Neural cell (in vitro differentiated cells): Measurements from ENCODE around the gene GPC5.

Experiments
- EP300 ChIP-seq: fragments of 450-650 bp; conservative IDR thresholded peaks from 2 replicates; pipeline ENCODE4 v1.6.1; 2014; ENCODE audit warnings: antibody characterized with exemption, mild to moderate bottlenecking, moderate library complexity; ENCODE audit not compliant: poor library complexity, severe bottlenecking
- EZH2 ChIP-seq: fragments of 200-600, 300-800 bp; shearing (Covaris generic), sonication (generic); IDR thresholded peaks from 2 replicates; pipeline ENCODE4 v1.6.1; 2014; ENCODE audit warnings: antibody characterized with exemption, low read length, borderline replicate concordance, mild to moderate bottlenecking; ENCODE audit not compliant: insufficient read depth, poor library complexity, severe bottlenecking
- POLR2AphosphoS5 ChIP-seq: IDR thresholded peaks from 2 replicates; pipeline ENCODE4 v1.6.1; 2012
- SMC3 ChIP-seq: fragments of 450-650 bp; conservative IDR thresholded peaks from 2 replicates; pipeline ENCODE4 v1.6.1; 2014; ENCODE audit warnings: antibody characterized with exemption, mild to moderate bottlenecking, moderate library complexity; ENCODE audit not compliant: poor library complexity
- TF ChIP-seq, protein P1 (sequence below): IDR thresholded peaks from 2 replicates; pipeline ENCODE4 v1.6.1; 2012; ENCODE audit warnings: borderline replicate concordance
- TF ChIP-seq, protein P2 (sequence below): fragments of 450-650 bp; IDR thresholded peaks from 2 replicates; pipeline ENCODE4 v1.5.1; 2014; ENCODE audit warnings: antibody characterized with exemption, mild to moderate bottlenecking, moderate library complexity; ENCODE audit not compliant: poor library complexity, severe bottlenecking

DNA sequence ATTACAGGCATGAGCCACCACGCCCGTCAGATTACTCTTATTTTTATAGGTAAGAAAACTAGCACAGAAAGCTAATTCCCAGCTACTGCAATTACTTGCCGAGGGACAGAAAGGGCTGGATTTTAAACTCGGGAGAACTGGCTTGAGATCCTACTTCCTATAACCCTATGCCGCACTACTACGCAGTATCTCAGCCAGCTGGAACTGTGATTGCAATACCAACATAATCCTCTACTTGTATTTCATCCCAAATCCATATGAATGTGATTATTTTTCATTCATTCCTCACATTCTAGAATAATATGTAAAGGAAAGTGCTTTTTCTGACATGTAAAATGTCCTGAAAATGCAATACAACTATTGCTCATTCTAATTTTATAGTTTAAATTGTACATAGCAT is 1054.4 kb downstream of the GPC5 start:
- TF ChIP-seq, protein P1, sequence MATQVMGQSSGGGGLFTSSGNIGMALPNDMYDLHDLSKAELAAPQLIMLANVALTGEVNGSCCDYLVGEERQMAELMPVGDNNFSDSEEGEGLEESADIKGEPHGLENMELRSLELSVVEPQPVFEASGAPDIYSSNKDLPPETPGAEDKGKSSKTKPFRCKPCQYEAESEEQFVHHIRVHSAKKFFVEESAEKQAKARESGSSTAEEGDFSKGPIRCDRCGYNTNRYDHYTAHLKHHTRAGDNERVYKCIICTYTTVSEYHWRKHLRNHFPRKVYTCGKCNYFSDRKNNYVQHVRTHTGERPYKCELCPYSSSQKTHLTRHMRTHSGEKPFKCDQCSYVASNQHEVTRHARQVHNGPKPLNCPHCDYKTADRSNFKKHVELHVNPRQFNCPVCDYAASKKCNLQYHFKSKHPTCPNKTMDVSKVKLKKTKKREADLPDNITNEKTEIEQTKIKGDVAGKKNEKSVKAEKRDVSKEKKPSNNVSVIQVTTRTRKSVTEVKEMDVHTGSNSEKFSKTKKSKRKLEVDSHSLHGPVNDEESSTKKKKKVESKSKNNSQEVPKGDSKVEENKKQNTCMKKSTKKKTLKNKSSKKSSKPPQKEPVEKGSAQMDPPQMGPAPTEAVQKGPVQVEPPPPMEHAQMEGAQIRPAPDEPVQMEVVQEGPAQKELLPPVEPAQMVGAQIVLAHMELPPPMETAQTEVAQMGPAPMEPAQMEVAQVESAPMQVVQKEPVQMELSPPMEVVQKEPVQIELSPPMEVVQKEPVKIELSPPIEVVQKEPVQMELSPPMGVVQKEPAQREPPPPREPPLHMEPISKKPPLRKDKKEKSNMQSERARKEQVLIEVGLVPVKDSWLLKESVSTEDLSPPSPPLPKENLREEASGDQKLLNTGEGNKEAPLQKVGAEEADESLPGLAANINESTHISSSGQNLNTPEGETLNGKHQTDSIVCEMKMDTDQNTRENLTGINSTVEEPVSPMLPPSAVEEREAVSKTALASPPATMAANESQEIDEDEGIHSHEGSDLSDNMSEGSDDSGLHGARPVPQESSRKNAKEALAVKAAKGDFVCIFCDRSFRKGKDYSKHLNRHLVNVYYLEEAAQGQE, result no peak
- TF ChIP-seq EP300, result no peak
- no peak for TF ChIP-seq EZH2
- TF ChIP-seq, protein P2, sequence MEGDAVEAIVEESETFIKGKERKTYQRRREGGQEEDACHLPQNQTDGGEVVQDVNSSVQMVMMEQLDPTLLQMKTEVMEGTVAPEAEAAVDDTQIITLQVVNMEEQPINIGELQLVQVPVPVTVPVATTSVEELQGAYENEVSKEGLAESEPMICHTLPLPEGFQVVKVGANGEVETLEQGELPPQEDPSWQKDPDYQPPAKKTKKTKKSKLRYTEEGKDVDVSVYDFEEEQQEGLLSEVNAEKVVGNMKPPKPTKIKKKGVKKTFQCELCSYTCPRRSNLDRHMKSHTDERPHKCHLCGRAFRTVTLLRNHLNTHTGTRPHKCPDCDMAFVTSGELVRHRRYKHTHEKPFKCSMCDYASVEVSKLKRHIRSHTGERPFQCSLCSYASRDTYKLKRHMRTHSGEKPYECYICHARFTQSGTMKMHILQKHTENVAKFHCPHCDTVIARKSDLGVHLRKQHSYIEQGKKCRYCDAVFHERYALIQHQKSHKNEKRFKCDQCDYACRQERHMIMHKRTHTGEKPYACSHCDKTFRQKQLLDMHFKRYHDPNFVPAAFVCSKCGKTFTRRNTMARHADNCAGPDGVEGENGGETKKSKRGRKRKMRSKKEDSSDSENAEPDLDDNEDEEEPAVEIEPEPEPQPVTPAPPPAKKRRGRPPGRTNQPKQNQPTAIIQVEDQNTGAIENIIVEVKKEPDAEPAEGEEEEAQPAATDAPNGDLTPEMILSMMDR, result no peak
- no peak for TF ChIP-seq SMC3
- no peak for TF ChIP-seq POLR2AphosphoS5
